Stimulated activated CD8-positive, alpha-beta memory T cell treated with anti-CD3 and anti-CD28 coated beads, Interleukin-7, amount 100 ng/mL, for 1 hour (primary cell): ENCODE results near the gene METTL25.

Experiments used
- DNase-seq, 2 donors: peaks; one replicate each; pipeline ENCODE4 v3.0.0-alpha.2; 2020; ENCODE audit warnings: low read depth in 2 of 2

Gene METTL25

GRCh38 chr12:82473111-82473754 is 114.9 kb downstream of the METTL25 start:
- no peak for DNase-seq

GRCh38 chr12:82474181-82474797 is 116.0 kb downstream of the METTL25 start:
- DNase-seq, result no peak

GRCh38 chr12:82474798-82475184 is 116.5 kb downstream of the METTL25 start:
- no peak for DNase-seq

GRCh38 chr12:82475211-82475610 is 116.9 kb downstream of the METTL25 start:
- no peak for DNase-seq

GRCh38 chr12:82476511-82476910 is 118.2 kb downstream of the METTL25 start:
- DNase-seq, result no peak

- no peak for DNase-seq
Observed at GRCh38 chr12:82479511-82479910, 121.2 kb downstream of the METTL25 start.

GRCh38 chr12:82480606-82481005 is 122.3 kb downstream of the METTL25 start:
- no peak for DNase-seq

GRCh38 chr12:82481954-82482353 is 123.6 kb downstream of the METTL25 start:
- DNase-seq, result no peak

GRCh38 chr12:82486524-82487235 is 128.4 kb downstream of the METTL25 start:
- no peak for DNase-seq

- DNase-seq, result no peak
Observed at GRCh38 chr12:82504409-82504808, 146.1 kb downstream of the METTL25 start.

GRCh38 chr12:82505150-82505549 is 146.8 kb downstream of the METTL25 start:
- DNase-seq, result no peak

GRCh38 chr12:82507686-82508085 is 149.4 kb downstream of the METTL25 start:
- DNase-seq, result no peak

GRCh38 chr12:82510386-82510785 is 152.1 kb downstream of the METTL25 start:
- no peak for DNase-seq

- DNase-seq, result no peak
Observed at GRCh38 chr12:82514880-82515279, 156.6 kb downstream of the METTL25 start.

- no peak for DNase-seq
Observed at GRCh38 chr12:82515652-82516051, 157.3 kb downstream of the METTL25 start.

- DNase-seq, result no peak
Observed at GRCh38 chr12:82517027-82517426, 158.7 kb downstream of the METTL25 start.

- DNase-seq, result no peak
Observed at GRCh38 chr12:82517808-82518207, 159.5 kb downstream of the METTL25 start.

- DNase-seq, result no peak
Observed at GRCh38 chr12:82519510-82519909, 161.2 kb downstream of the METTL25 start.

GRCh38 chr12:82522285-82522684 is 164.0 kb downstream of the METTL25 start:
- DNase-seq, result no peak

- DNase-seq, result no peak
Observed at GRCh38 chr12:82522762-82523161, 164.4 kb downstream of the METTL25 start.

GRCh38 chr12:82523996-82524395 is 165.7 kb downstream of the METTL25 start:
- DNase-seq, result no peak

GRCh38 chr12:82524641-82525040 is 166.3 kb downstream of the METTL25 start:
- no peak for DNase-seq

GRCh38 chr12:82525616-82526015 is 167.3 kb downstream of the METTL25 start:
- no peak for DNase-seq
